ENCODE results near the gene PARD3B.

- no peak for TF ChIP-seq JUN (IDR thresholded peaks at IDR 0.05; ENCODE audit: low read depth, low read length)
- no peak for TF ChIP-seq PHF8 (conservative IDR thresholded peaks at IDR 0.05; ENCODE audit: low read depth, low read length)
- TF ChIP-seq ZNF274 (IDR thresholded peaks at IDR 0.05; ENCODE audit: borderline replicate concordance, extremely low read depth, low read length), result no peak
- TF ChIP-seq POLR2AphosphoS5 (IDR thresholded peaks at IDR 0.05; ENCODE audit: low read depth, low read length), result no peak
- no peak for TF ChIP-seq JUND (IDR thresholded peaks at IDR 0.05; ENCODE audit: low read length)
Measured at GRCh38 chr2:205169464-205169863, 624.2 kb downstream of the PARD3B start.

Measured in H1 (cell line).